Gastroesophageal sphincter (tissue), 4 donors: ENCODE data around the gene SKOR1. TPM values are rescaled to one million over a fixed set of nuclear protein-coding genes. Genes with fewer than 3 reads are reported as not detected.
A peak's percentile ranks its signal among the peaks of the same experiment; 100 is the strongest.

Experiments used
- ATAC-seq: fragments of 150-250 bp; one replicate; pipeline ENCODE4 v1.9.1; 2016; ENCODE audit warnings: mild to moderate bottlenecking, moderate library complexity
- H3K27ac ChIP-seq, 4 donors: fragments of 200-600 bp; sonication (generic) in 3 of 4; 1 replicate in 3 of 4; 2 replicates in 1 of 4; pipeline ENCODE4 v1.5.1; 2016 to 2019
- H3K27me3 ChIP-seq: fragments of 200-600 bp; sonication (generic); one replicate; pipeline ENCODE4 v1.5.1; 2019
- H3K36me3 ChIP-seq, 2 donors: fragments of 200-600 bp; sonication (generic); one replicate each; pipeline ENCODE4 v1.5.1; 2019; ENCODE audit warnings: control low read depth in 1 of 2
- H3K4me1 ChIP-seq, 3 donors: fragments of 200-600 bp; sonication (generic); 1 replicate in 2 of 3; 2 replicates in 1 of 3; pipeline ENCODE4 v1.5.1; 2016 to 2019; ENCODE audit warnings: control low read depth in 2 of 3
- H3K4me3 ChIP-seq, 2 donors: fragments of 200-600 bp; sonication (generic); one replicate each; pipeline ENCODE4 v1.5.1; 2019; ENCODE audit warnings: mild to moderate bottlenecking in 1 of 2, moderate library complexity in 1 of 2
- H3K9me3 ChIP-seq, 3 donors: fragments of 200-600 bp; sonication (generic); one replicate each; pipeline ENCODE4 v1.5.1; 2017 to 2019; ENCODE audit warnings: control low read depth in 2 of 3
- EP300 ChIP-seq: sonication (generic); formaldehyde crosslinking; IDR thresholded peaks from one replicate; pipeline ENCODE4 v1.6.1; 2017; ENCODE audit warnings: antibody characterized with exemption, mild to moderate bottlenecking
- POLR2A ChIP-seq, 2 donors: fragments of 450-650 bp; IDR thresholded peaks; one replicate each; pipeline ENCODE4 v1.6.1; 2017; ENCODE audit warnings: antibody characterized with exemption in 2 of 2, mild to moderate bottlenecking in 2 of 2, moderate library complexity in 1 of 2
- POLR2AphosphoS5 ChIP-seq: sonication (generic); formaldehyde crosslinking; IDR thresholded peaks from one replicate; pipeline ENCODE4 v1.6.1; 2017; ENCODE audit warnings: antibody characterized with exemption
- WGBS, 2 donors: methylation state at CpG; one replicate each; pipeline ENCODE4 v1.1.5; 2018; ENCODE audit warnings: low coverage in 1 of 2; 5-methylcytosine and 5-hydroxymethylcytosine counted together
- total RNA-seq, 4 donors: library from RNA; depleted of rRNA; stranded (reverse); fragments of >200 nt; gene quantifications; one replicate each; pipeline ENCODE4 v1.1.0, GENCODE V29; 2016
- TF ChIP-seq, protein P1 (sequence below), 4 experiments: fragments of 200-600 bp in 2 of 4; fragments of 450-650 bp in 2 of 4; sonication (generic) in 1 of 4; IDR thresholded peaks; one replicate each; pipeline ENCODE4 v1.5.1; 2017 to 2019; ENCODE audit warnings: antibody characterized with exemption in 4 of 4, mild to moderate bottlenecking in 2 of 4, moderate library complexity in 2 of 4

Gene SKOR1
- total RNA-seq, 4 donors from 2014 or later: 0.46 to 2.2 (median 0.87) TPM

DNA sequence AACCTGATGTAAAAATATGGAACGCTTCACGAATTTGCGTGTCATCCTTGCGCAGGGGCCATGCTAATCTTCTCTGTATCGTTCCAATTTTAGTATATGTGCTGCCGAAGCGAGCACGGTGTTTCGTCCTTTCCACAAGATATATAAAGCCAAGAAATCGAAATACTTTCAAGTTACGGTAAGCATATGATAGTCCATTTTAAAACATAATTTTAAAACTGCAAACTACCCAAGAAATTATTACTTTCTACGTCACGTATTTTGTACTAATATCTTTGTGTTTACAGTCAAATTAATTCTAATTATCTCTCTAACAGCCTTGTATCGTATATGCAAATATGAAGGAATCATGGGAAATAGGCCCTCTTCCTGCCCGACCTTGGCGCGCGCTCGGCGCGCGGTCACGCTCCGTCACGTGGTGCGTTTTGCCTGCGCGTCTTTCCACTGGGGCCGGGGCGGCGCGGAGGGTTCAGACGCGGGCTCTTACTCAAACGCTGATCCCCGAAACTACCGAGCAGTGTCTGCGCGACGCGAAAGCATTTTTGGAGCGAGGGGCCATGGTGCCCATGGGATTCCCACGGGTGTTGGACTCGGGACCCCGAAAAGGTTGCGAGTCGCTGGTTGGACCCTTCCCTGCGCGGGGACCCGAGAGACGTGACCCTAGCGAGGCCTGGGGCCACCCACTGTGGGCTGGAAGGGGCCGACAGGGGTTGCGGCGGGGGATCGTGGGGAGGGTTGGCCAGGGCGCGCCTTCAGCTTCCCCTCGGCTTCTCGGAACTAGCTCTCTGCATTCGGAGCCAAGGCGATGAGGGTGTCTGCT, 14.8 kb downstream of the SKOR1 start, which contains the start of gene RNU6-1:
RNU6-1 (minus strand) TSS at position 117 of the 820 bp plus-strand sequence.
- 0 to 1% methylated on average over 36 to 37 of the region's 62 CpGs for WGBS, 2 donors
- H3K4me1 ChIP-seq: peaks cover 0 to 59% (median 12%) of the 10 kb centered on the region in 3 donors
- no peaks in the 10 kb centered on the region for H3K9me3 ChIP-seq
- ATAC-seq: peak; percentile 94
- peaks cover 11% of the 10 kb centered on the region for H3K27me3 ChIP-seq
- no peaks in the 10 kb centered on the region for H3K36me3 ChIP-seq
- peak within 1 kb of the TSS; percentile 91 to 100 (median 98) for H3K27ac ChIP-seq
- H3K4me3 ChIP-seq: peak within 1 kb of the TSS; percentile 66 to 96
- peak; percentile 84 for TF ChIP-seq POLR2AphosphoS5
- peak; percentile 84 to 92 for TF ChIP-seq POLR2A (IDR thresholded peaks at IDR 0.05)
- TF ChIP-seq EP300: no peak
- TF ChIP-seq, protein P1, sequence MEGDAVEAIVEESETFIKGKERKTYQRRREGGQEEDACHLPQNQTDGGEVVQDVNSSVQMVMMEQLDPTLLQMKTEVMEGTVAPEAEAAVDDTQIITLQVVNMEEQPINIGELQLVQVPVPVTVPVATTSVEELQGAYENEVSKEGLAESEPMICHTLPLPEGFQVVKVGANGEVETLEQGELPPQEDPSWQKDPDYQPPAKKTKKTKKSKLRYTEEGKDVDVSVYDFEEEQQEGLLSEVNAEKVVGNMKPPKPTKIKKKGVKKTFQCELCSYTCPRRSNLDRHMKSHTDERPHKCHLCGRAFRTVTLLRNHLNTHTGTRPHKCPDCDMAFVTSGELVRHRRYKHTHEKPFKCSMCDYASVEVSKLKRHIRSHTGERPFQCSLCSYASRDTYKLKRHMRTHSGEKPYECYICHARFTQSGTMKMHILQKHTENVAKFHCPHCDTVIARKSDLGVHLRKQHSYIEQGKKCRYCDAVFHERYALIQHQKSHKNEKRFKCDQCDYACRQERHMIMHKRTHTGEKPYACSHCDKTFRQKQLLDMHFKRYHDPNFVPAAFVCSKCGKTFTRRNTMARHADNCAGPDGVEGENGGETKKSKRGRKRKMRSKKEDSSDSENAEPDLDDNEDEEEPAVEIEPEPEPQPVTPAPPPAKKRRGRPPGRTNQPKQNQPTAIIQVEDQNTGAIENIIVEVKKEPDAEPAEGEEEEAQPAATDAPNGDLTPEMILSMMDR (IDR thresholded peaks at IDR 0.05): no peak

DNA sequence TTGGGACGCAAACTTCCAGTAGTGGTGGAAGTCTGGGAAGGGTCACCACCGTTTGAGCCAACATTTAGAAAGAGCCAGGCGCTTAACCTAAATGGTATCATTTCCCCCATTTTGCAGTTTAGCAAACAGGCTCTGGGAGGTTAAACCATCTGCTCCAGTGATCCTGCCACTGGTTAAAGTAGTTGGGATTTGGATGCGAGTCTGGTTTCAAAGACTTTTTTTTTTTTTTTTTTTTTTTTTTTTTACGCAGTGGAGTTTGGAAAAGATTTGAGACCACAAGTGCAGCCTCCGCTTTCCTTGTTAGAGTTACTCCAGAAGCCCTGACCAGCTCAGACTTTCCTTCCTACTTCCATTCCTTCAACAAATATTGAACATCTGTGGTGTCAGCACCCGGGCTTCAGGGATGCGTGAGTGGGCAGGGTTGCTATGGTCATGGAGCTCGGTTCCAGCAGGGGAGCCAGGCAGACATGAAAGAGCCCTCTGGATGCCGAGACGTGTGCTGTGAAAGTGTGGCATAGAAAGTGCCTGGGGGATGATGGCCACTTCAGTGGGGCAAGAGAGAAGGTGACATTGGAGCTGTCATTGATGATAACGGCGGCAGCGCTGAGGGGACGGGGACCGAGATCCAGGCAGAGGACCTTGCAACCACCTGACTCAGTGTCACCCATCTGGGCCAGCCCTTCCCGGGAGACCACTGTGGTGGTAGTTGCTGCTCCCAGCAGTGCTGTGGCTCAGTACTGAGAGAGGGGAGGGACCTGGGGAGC, 15.6 kb downstream of the SKOR1 start:
- WGBS, 2 donors: 3 to 18% methylated on average over 8 of the region's 17 CpGs
- Histone ChIP-seq H3K27ac (peak overlapping the region; percentile 91 to 100 (median 98)), H3K4me3 (peak overlapping the region; percentile 66 to 96), H3K4me1 (peaks cover 0 to 51% (median 12%) of the 10 kb centered on the region in 3 donors), H3K36me3 (no peaks in the 10 kb centered on the region), H3K9me3 (no peaks in the 10 kb centered on the region), H3K27me3 (peaks cover 3% of the 10 kb centered on the region)
- TF ChIP-seq POLR2A (IDR thresholded peaks at IDR 0.05) (no peak), POLR2AphosphoS5 (no peak), EP300 (no peak)
- TF ChIP-seq, protein P1 (IDR thresholded peaks at IDR 0.05): no peak
- ATAC-seq: peak; percentile 10

DNA sequence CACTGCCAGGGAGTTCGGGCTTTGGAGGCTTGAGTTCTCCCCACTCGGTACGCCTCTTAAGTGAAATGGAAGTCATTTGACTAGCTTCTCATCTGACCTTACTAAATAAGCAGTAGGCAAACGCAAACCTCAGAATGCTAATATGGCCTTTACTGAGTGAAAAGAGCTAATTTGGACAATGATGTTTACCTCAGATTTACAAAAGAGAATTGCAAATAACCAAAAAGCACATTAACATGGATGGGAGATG, 16.1 kb downstream of the SKOR1 start:
- Histone ChIP-seq H3K27me3 (no peaks in the 10 kb centered on the region), H3K4me3 (peak overlapping the region; percentile 66 to 96), H3K36me3 (no peaks in the 10 kb centered on the region), H3K4me1 (peaks cover 0 to 46% (median 12%) of the 10 kb centered on the region in 3 donors), H3K27ac (peak overlapping the region in 3 of 4 donors; percentile 97 to 100 (median 99)), H3K9me3 (no peaks in the 10 kb centered on the region)
- ATAC-seq: no peak
- WGBS, 2 donors: 14 to 33% methylated on average over 2 to 4 of the region's 4 CpGs
- TF ChIP-seq POLR2AphosphoS5: no peak
- TF ChIP-seq, protein P1 (IDR thresholded peaks at IDR 0.05): no peak
- no peak for TF ChIP-seq EP300
- no peak for TF ChIP-seq POLR2A (IDR thresholded peaks at IDR 0.05)

DNA sequence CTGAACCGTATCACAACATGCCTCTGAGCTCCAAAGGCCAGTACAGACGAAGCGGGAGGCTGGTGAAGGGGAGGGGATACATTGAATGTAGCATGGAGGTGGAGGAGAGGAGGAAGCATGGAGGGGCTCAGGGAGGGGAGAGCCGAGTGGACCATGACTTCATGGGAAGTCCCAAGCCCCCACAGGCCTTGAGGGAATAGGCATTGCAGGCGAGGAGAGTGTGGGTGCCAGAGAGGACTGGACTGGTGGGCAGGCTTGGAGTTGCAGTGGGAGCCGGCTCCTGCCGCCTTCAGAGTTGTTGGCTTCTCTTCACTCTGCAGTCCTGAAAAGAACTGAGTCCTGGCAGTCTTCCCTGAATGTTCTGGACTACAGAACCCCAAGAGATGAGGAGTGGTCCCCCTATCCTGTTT, 17.8 kb downstream of the SKOR1 start:
- no peak for ATAC-seq
- H3K27ac ChIP-seq: peak overlapping the region in 2 of 4 donors; percentile 13 to 45
- 62 to 93% methylated on average over 3 to 6 of the region's 7 CpGs for WGBS, 2 donors

More for the DNA sequence above, 17.8 kb downstream of the SKOR1 start:
- Histone ChIP-seq H3K9me3 (no peaks in the 10 kb centered on the region), H3K4me3 (no peak overlapping the region), H3K27me3 (no peaks in the 10 kb centered on the region), H3K36me3 (no peaks in the 10 kb centered on the region), H3K4me1 (peaks cover 0 to 44% (median 12%) of the 10 kb centered on the region in 3 donors)
- TF ChIP-seq POLR2AphosphoS5 (no peak), POLR2A (IDR thresholded peaks at IDR 0.05) (no peak), EP300 (no peak)
- TF ChIP-seq, protein P1 (IDR thresholded peaks at IDR 0.05): no peak
